Measurements from ENCODE around the gene CSNK1D.

CSNK1D gene

DNA sequence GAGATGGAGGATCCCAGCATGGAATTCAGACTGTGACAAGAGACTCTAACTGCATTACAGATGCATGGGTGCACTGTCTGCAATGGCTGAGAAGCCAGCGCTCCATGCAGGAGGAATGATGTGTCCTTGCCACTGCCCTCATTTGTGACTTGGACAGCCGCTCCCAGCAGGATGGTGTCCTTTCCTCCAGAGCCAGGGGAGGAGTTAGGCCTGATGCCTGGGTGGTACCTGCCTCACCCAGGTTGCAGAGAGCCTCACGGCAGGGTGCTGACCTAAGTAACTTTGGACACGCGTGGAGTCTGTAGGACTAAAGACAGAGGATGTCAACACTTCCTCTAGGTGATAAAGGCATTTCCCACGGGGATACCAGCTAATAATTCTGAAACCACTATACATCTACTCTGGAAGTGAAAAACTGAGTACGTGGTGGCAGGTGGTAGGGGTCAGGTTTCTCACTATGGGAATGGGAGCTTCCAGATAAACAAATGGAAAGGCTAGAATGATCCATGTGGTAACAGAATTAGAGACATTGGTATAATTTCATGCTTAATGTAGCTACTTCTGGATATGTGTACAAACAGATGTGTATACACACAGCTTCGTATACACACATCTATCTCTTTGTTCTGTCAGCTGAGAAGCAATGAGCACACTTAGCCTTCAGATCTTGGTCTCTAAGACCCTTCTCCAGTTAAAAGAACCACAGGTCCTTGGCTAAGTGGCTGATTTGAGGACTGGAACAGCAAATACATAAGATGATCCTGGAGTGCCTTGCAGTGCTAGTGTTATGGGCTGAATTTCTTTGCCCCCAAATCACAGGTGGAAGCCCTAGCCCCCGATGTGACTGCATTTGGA, 13.7 kb upstream of the CSNK1D start:
- TF ChIP-seq EZH2phosphoT487 (IDR thresholded peaks at IDR 0.05; ENCODE audit: borderline replicate concordance, low read length): no peak
- TF ChIP-seq, protein P1, sequence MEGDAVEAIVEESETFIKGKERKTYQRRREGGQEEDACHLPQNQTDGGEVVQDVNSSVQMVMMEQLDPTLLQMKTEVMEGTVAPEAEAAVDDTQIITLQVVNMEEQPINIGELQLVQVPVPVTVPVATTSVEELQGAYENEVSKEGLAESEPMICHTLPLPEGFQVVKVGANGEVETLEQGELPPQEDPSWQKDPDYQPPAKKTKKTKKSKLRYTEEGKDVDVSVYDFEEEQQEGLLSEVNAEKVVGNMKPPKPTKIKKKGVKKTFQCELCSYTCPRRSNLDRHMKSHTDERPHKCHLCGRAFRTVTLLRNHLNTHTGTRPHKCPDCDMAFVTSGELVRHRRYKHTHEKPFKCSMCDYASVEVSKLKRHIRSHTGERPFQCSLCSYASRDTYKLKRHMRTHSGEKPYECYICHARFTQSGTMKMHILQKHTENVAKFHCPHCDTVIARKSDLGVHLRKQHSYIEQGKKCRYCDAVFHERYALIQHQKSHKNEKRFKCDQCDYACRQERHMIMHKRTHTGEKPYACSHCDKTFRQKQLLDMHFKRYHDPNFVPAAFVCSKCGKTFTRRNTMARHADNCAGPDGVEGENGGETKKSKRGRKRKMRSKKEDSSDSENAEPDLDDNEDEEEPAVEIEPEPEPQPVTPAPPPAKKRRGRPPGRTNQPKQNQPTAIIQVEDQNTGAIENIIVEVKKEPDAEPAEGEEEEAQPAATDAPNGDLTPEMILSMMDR (IDR thresholded peaks at IDR 0.05; ENCODE audit: low read depth, low read length, poor library complexity, severe bottlenecking): no peak
- Histone ChIP-seq H4K20me1 (ENCODE audit: control insufficient read depth, insufficient read depth, low read depth, low read length) (no peaks in the 10 kb centered on the region), H3F3A (ENCODE audit: control insufficient read depth, insufficient read depth) (no peaks in the 10 kb centered on the region), H3K27ac (ENCODE audit: low read depth, low read length) (no peak overlapping the region), H3K27me3 (ENCODE audit: control insufficient read depth, low read length) (peaks cover 22% of the 10 kb centered on the region), H3K4me2 (ENCODE audit: low read length) (no peak overlapping the region), H3K9me3 (ENCODE audit: control insufficient read depth, insufficient read depth, low read length) (no peaks in the 10 kb centered on the region), H3K36me3 (ENCODE audit: control insufficient read depth, low read length) (no peaks in the 10 kb centered on the region), H3K79me2 (ENCODE audit: control insufficient read depth, low read length) (peaks cover 6% of the 10 kb centered on the region), H3K9me2 (replicated peaks; ENCODE audit: control insufficient read depth, low read length) (no peaks in the 10 kb centered on the region), H3K4me3 (ENCODE audit: low read length) (no peak overlapping the region), H3K4me1 (ENCODE audit: control insufficient read depth, low read length) (peaks cover 7% of the 10 kb centered on the region)

DNA sequence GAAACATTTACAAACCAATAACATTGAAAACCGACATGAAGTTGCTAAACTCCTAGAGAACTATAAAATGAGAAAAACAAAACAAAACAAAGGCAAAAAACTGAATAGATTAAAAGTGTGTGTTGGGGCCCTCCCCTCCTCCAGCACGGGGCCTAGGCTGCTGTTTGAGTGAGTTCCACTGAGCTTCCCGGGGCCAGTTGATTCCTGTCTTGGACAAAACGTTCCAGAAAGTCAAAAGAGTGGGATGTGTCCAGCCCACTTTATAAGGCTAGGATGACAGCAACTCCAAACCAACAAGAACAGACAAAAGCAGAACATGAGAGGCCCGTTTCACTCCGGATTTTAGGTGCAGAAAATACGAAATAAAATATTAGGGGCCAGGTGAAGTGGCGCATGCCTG, 11.6 kb upstream of the CSNK1D start:
- H3K4me2 ChIP-seq (ENCODE audit: low read length): no peak overlapping the region
- H3K9me2 ChIP-seq (replicated peaks; ENCODE audit: control insufficient read depth, low read length): no peaks in the 10 kb centered on the region
- H3K27me3 ChIP-seq (ENCODE audit: control insufficient read depth, low read length): peaks cover 22% of the 10 kb centered on the region
- no peaks in the 10 kb centered on the region for H3K36me3 ChIP-seq (ENCODE audit: control insufficient read depth, low read length)
- no peak overlapping the region for H3K27ac ChIP-seq (ENCODE audit: low read depth, low read length)
- H3K79me2 ChIP-seq (ENCODE audit: control insufficient read depth, low read length): no peaks in the 10 kb centered on the region
- H4K20me1 ChIP-seq (ENCODE audit: control insufficient read depth, insufficient read depth, low read depth, low read length): no peaks in the 10 kb centered on the region
- H3F3A ChIP-seq (ENCODE audit: control insufficient read depth, insufficient read depth): no peaks in the 10 kb centered on the region
- no peaks in the 10 kb centered on the region for H3K4me1 ChIP-seq (ENCODE audit: control insufficient read depth, low read length)
- no peak for TF ChIP-seq EZH2phosphoT487 (IDR thresholded peaks at IDR 0.05; ENCODE audit: borderline replicate concordance, low read length)
- TF ChIP-seq, protein P1 (IDR thresholded peaks at IDR 0.05; ENCODE audit: low read depth, low read length, poor library complexity, severe bottlenecking): no peak
- no peaks in the 10 kb centered on the region for H3K9me3 ChIP-seq (ENCODE audit: control insufficient read depth, insufficient read depth, low read length)
- H3K4me3 ChIP-seq (ENCODE audit: low read length): no peak overlapping the region

DNA sequence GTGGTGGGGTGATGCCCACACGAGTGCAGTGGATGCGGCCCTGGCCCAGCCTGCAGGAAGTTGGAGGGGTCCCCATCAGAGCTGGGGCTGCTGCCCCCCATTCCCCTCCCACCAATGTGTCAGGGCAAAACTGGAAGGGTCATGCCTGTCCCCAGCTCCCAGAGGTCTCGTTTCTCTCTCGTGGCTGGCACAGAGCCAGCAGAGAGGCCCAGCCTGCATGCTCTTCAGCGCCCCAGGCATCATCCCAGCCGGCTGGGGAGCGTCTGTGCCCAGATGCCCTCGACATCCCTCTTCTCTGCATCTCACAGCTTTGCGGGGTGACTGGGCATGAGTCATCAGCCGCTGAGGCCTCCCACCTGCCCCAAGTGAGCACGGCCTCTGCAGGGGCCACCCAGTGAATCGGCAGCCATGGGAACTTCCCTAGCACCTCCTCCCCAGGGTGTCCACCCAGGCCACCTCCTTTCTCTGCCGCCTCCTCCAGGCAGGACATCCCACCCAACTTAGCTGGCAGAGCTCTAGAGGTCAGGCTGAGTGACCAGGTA, 9.8 kb upstream of the CSNK1D start:
- Histone ChIP-seq H3K4me3 (ENCODE audit: low read length) (no peak overlapping the region), H3K36me3 (ENCODE audit: control insufficient read depth, low read length) (no peaks in the 10 kb centered on the region), H3K9me2 (replicated peaks; ENCODE audit: control insufficient read depth, low read length) (no peaks in the 10 kb centered on the region), H3K27ac (ENCODE audit: low read depth, low read length) (no peak overlapping the region), H3F3A (ENCODE audit: control insufficient read depth, insufficient read depth) (no peaks in the 10 kb centered on the region), H3K9me3 (ENCODE audit: control insufficient read depth, insufficient read depth, low read length) (no peaks in the 10 kb centered on the region), H3K4me1 (ENCODE audit: control insufficient read depth, low read length) (no peaks in the 10 kb centered on the region), H3K4me2 (ENCODE audit: low read length) (no peak overlapping the region), H3K27me3 (ENCODE audit: control insufficient read depth, low read length) (peaks cover 22% of the 10 kb centered on the region), H3K79me2 (ENCODE audit: control insufficient read depth, low read length) (no peaks in the 10 kb centered on the region), H4K20me1 (ENCODE audit: control insufficient read depth, insufficient read depth, low read depth, low read length) (no peaks in the 10 kb centered on the region)
- TF ChIP-seq, protein P1 (IDR thresholded peaks at IDR 0.05; ENCODE audit: low read depth, low read length, poor library complexity, severe bottlenecking): no peak
- no peak for TF ChIP-seq EZH2phosphoT487 (IDR thresholded peaks at IDR 0.05; ENCODE audit: borderline replicate concordance, low read length)
